ENCODE data around the gene ARMC7. TPM values are rescaled to one million over a fixed set of nuclear protein-coding genes. Genes with fewer than 3 reads are reported as not detected.

Gene ARMC7
- total and polyA plus RNA-seq, 2 of the 13 experiments (the other 11 are each of a cell fraction or from before 2014, with no cell fraction given) = 3.9 to 4.2 TPM

GRCh38 chr17:75113798-75114551 lies 4.2 kb downstream of the ARMC7 start (continued):
- no peak; the same call in 1 of the 2 replicates for TF ChIP-seq ZNF30 (CRISPR knock-in tag; IDR thresholded peaks at IDR 0.05)
- peak; percentile 84 for TF ChIP-seq ZNF761 (CRISPR knock-in tag; conservative IDR thresholded peaks at IDR 0.05)
- no peak for TF ChIP-seq ZFAT (CRISPR knock-in tag; conservative IDR thresholded peaks at IDR 0.05)
- TF ChIP-seq, protein P1, sequence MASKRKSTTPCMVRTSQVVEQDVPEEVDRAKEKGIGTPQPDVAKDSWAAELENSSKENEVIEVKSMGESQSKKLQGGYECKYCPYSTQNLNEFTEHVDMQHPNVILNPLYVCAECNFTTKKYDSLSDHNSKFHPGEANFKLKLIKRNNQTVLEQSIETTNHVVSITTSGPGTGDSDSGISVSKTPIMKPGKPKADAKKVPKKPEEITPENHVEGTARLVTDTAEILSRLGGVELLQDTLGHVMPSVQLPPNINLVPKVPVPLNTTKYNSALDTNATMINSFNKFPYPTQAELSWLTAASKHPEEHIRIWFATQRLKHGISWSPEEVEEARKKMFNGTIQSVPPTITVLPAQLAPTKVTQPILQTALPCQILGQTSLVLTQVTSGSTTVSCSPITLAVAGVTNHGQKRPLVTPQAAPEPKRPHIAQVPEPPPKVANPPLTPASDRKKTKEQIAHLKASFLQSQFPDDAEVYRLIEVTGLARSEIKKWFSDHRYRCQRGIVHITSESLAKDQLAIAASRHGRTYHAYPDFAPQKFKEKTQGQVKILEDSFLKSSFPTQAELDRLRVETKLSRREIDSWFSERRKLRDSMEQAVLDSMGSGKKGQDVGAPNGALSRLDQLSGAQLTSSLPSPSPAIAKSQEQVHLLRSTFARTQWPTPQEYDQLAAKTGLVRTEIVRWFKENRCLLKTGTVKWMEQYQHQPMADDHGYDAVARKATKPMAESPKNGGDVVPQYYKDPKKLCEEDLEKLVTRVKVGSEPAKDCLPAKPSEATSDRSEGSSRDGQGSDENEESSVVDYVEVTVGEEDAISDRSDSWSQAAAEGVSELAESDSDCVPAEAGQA (IDR thresholded peaks at IDR 0.05; ENCODE audit: low read depth) = no peak; the same call in 1 of the 2 replicates
- TF ChIP-seq, protein P1 (CRISPR knock-in tag; IDR thresholded peaks at IDR 0.05; ENCODE audit: borderline replicate concordance) = no peak
- TF ChIP-seq XRCC5 (optimal IDR thresholded peaks at IDR 0.05; ENCODE audit: low read length) = peak; percentile 58
- TF ChIP-seq, protein P2, sequence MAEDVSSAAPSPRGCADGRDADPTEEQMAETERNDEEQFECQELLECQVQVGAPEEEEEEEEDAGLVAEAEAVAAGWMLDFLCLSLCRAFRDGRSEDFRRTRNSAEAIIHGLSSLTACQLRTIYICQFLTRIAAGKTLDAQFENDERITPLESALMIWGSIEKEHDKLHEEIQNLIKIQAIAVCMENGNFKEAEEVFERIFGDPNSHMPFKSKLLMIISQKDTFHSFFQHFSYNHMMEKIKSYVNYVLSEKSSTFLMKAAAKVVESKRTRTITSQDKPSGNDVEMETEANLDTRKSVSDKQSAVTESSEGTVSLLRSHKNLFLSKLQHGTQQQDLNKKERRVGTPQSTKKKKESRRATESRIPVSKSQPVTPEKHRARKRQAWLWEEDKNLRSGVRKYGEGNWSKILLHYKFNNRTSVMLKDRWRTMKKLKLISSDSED (CRISPR knock-in tag; IDR thresholded peaks at IDR 0.05) = no peak
- TF ChIP-seq ATF2 (CRISPR knock-in tag; IDR thresholded peaks at IDR 0.05) = 0 out of 2 replicates have a peak, but pooled peaks have one; percentile 27
- TF ChIP-seq, protein P3, sequence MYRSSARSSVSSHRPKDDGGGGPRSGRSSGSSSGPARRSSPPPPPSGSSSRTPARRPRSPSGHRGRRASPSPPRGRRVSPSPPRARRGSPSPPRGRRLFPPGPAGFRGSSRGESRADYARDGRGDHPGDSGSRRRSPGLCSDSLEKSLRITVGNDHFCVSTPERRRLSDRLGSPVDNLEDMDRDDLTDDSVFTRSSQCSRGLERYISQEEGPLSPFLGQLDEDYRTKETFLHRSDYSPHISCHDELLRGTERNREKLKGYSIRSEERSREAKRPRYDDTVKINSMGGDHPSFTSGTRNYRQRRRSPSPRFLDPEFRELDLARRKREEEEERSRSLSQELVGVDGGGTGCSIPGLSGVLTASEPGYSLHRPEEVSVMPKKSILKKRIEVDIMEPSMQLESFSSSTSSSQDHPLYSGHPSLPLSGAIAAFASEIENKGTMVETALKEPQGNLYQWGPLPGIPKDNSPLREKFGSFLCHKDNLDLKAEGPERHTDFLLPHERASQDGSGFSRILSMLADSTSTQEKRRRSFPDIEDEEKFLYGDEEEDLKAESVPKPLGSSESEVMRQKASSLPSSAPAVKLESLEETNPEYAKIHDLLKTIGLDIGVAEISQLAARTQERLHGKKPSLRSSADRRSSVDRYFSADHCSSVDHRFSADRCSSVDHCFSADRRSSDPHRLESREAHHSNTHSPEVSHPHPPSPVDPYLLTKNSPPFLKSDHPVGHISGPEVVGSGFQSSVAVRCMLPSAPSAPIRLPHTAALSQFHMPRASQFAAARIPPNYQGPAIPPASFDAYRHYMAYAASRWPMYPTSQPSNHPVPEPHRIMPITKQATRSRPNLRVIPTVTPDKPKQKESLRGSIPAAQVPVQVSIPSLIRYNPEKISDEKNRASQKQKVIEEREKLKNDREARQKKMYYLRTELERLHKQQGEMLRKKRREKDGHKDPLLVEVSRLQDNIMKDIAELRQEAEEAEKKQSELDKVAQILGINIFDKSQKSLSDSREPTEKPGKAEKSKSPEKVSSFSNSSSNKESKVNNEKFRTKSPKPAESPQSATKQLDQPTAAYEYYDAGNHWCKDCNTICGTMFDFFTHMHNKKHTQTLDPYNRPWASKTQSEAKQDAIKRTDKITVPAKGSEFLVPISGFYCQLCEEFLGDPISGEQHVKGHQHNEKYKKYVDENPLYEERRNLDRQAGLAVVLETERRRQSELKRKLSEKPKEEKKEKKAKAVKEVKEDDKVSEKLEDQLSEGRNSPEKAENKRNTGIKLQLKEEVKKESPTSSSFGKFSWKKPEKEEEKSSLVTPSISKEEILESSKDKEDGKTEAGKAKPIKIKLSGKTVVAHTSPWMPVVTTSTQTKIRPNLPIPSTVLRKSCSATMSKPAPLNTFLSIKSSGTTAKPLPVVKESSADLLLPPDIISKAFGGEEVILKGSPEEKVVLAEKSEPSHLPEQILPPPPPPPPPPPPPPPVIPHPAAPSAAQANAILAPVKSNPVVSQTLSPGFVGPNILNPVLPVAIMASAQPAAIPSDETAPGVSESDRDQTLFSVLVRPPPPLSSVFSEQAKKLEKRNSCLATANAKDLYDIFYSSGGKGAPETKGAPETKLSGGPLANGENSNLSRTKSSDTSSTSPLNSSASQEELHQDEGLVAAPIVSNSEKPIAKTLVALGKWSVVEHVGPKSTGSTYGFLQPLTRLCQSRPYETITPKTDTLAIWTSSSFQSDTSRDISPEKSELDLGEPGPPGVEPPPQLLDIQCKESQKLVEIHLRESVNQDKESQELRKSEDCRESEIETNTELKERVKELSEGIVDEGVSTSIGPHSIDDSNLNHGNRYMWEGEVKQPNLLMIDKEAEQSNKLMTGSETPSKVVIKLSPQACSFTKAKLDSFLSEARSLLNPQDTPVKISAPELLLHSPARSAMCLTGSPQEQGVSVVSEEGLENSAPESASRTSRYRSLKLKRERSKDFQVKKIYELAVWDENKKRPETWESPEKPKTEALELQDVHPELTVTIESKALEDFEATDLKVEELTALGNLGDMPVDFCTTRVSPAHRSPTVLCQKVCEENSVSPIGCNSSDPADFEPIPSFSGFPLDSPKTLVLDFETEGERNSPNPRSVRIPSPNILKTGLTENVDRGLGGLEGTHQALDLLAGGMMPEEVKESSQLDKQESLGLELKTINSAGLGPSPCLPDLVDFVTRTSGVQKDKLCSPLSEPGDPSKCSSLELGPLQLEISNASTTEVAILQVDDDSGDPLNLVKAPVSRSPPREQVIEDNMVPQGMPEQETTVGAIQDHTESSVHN (CRISPR knock-in tag; IDR thresholded peaks at IDR 0.05) = no peak
- TF ChIP-seq PPARG (CRISPR knock-in tag; conservative IDR thresholded peaks at IDR 0.05) = peak; percentile 46; the same call in 1 of the 2 replicates
